Cardiac fibroblast (primary cell): ENCODE data around the gene SARS2.
"Not testable (repeated sequence)": the region's sequence is repeated elsewhere in the genome, so short reads cannot be mapped to it uniquely, and the experiment has no call there.

Experiments used
- DNase-seq, 2 donors: peaks; one replicate each; pipeline versions ENCODE4 v3.0.0 to v3.0.0-alpha.2; 2010; ENCODE audit warnings: low read depth in 2 of 2
- H3K4me3 ChIP-seq, 2 donors: replicated peaks in 1 of 2; 1 replicate in 1 of 2; 2 replicates in 1 of 2; pipeline ENCODE4 v1.5.1; 2011; ENCODE audit warnings: low read depth in 2 of 2, low read length in 2 of 2, mild to moderate bottlenecking in 2 of 2, moderate library complexity in 1 of 2
- CTCF ChIP-seq: IDR thresholded peaks from one replicate; pipeline ENCODE4 v1.5.1; 2011; ENCODE audit warnings: low read depth, mild to moderate bottlenecking, low read length, inconsistent platforms

The SARS2 gene

GRCh38 chr19:38890686-38891085 is 39.9 kb downstream of the SARS2 start:
- no peak for TF ChIP-seq CTCF
- H3K4me3 ChIP-seq, result no peak overlapping the region
- no peak for DNase-seq

GRCh38 chr19:38889803-38890202 is 40.8 kb downstream of the SARS2 start:
- no peak for DNase-seq
- H3K4me3 ChIP-seq, result no peak overlapping the region
- TF ChIP-seq CTCF, result no peak

- DNase-seq, result no peak
- no peak for TF ChIP-seq CTCF
- H3K4me3 ChIP-seq, result no peak overlapping the region
These were observed 41.7 kb downstream of the SARS2 start for GRCh38 chr19:38888876-38889275.

- H3K4me3 ChIP-seq, DNase-seq: not testable (repeated sequence)
These were observed 45.9 kb downstream of the SARS2 start for GRCh38 chr19:38884691-38885090.

- TF ChIP-seq CTCF, result no peak
- no peak overlapping the region for H3K4me3 ChIP-seq
- DNase-seq, result no peak
These were observed 47.3 kb downstream of the SARS2 start for GRCh38 chr19:38883286-38883685.

GRCh38 chr19:38880882-38881609 is 49.5 kb downstream of the SARS2 start:
- TF ChIP-seq CTCF, result no peak
- DNase-seq, result no peak
- no peak overlapping the region for H3K4me3 ChIP-seq

GRCh38 chr19:38880076-38880881 is 50.3 kb downstream of the SARS2 start:
- no peak for DNase-seq
- no peak overlapping the region for H3K4me3 ChIP-seq
- no peak for TF ChIP-seq CTCF
